ENCODE measurements around the gene DKC1.

Gene DKC1

DNA sequence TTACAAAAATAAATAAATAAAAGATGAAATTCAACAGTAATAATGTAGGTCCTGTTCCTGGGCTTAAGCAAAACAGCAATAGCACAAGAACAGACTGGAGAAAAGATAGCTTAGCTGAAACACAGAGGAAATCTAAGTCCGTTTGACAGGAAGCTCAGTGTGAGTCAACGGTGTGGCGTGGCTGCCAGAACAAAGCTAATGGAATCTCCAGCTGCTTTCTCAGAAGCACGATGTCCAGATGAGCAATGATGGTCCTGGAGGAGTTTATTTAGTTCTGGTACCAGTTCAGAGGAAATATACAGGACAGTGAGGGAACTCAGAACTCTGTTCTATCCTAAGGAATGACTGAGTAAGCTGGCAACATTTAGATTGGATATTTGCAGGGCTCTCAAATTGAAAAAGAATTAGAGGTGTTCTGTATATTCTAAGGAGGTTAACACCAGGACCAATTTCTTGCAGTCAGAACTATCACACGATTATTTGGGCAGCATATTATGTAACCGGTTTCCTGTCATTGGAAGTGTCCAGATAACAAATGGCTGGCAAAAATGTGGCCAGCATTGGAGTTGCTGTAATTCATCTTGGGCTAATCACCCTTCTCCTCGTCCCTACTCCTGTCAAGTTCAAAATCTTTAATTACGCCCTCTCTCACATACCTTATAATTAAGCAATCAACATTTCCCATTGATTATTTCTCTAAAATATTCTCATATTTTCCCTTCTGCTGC is 24.5 kb upstream of the DKC1 start:
- peak; percentile 76 for DNase-seq

DNA sequence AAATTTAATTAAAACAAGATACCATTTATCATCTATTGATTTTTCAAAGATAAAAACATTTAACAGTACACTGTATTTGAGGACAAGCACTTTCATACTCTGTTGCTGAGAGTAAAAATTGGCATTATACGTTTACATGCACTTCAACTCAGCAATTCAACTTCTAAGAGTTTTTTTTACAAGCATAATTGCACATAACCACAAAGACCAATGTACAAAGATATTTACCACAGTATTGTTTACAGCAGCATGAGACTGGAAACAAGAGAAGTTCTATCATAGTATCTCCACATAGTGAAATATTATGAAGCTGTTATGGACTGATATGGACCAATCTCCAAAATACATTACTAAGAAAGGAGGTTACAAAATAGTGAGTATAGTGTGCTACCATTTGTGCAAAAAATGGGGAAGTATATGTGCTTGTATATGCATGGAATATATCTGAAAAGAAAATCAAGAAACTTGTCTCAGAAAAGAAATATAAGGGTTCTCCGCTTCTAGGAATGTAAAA is 22.7 kb upstream of the DKC1 start:
- no peak for DNase-seq

GRCh38 chrX:154742613-154743012 is 20.1 kb upstream of the DKC1 start:
- DNase-seq: no peak

DNA sequence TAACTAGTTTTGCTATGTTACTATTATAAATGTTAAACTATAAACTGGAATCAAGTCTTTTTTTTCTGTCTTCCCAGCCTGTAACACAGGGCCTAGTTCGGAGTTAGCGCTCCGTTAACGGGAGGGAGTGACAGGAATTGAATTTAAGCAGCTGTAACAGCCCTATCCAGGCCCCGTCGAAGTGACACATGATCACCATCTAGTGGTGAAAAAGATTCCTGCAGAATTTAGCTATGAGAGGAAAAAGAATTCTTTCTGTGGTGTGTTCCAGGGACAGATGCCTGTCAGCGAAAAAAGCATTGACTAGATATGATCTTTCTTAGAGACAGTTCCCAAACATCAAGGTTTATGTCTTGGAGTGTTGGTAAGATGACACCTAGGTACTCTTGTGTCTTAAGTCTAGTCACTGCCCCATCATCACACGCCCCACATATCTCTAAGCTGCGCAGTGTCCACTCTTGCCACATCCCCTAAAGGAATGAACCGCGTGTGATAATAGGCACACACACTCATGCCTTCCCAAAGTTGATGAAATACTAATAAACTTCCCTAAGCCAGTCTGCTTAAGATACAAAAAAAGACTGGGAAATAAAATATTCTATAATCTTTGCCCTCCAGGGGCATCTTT is 13.8 kb upstream of the DKC1 start:
- peak; percentile 48 for DNase-seq

DNA sequence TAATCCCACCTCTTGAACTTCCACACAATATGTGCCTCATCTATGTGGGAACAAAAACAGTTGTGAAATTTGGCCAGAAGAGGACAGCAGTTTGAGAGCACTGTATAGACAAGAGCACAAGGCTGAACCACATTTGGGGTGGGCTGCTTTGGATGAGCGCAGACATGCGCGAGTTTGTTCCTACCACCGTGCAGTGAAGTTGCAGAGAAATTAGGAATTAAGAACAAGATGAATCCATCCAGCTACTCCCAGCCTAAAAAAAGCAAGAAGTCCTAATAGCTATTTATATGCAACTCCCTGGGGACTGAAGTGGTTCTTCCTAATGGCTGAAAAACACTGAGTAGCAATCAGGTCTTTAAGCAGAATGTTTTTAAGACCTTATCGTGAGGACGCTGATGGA is 12.8 kb upstream of the DKC1 start:
- no peak for DNase-seq

DNA sequence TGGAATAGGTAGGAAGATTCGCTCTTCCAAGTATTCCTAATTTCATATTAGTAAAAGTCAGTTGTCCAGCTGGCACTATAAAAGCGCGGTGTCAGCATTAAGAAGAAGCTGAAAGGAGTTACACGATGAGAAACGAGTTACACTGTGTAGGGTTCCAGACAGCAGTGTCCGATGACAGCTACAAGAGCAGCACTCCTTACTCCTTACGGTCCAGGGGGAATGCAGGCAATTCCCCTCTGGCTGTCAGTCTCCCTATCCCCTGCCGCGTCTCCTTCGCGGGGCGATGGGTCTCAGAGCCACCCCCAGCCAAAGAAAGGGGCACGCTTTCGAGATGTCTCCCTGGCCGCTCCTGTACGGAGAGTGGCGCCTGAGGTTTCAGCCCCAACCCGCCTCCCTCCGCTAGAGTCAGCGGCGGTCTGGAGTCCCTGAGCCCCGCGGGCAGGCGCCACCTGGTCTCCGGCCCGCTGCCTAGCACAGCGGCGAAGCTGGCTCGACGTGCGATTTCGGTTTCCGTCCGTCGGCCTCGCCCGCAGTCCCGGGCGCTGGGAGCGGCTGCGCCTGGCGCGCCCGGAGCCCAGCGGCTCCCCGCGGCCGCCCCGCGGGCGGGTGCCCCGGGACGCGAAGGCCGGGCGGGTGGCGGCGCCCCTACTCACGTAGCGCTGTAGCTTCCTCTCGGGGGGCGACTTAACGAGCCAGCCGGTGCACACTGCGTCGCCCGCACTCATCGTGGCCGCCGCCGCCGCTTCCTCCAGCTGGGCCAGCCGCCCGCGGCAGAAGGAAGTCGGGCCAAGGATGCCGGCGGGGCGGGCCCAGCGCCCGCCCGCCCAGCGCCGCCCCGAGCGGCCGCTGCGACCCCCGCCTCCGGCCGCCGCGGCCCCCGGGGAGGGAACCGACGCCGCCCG is 12.1 kb upstream of the DKC1 start, which contains the start of gene GAB3:
GAB3 (minus strand) TSS at position 777 of the 902 bp plus-strand sequence; CDS start at position 725, 52 bp downstream.
- DNase-seq: no peak

DNA sequence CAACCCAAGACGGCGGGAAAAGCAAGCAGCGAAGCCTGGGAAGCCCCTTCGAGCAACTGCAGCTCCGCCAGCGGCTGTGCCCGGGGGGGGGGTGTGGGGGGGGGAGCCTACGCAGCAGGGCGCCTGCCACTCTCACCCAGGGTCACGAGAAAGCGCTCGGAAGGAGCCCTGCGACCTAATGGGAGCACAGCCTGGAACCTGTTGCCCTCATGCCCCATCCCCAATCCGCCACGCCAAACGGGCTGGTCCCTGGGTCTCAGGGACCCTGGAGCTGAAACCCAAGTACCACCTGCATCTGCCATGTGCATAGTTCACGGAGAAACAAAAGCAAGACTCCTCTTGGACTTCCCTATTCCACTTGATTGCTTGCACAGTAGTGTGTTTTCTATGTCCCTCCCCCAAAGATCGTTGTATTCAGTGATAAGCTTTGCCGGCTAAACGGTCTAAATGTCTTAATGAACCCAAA is 11.4 kb upstream of the DKC1 start:
- DNase-seq: no peak

DNA sequence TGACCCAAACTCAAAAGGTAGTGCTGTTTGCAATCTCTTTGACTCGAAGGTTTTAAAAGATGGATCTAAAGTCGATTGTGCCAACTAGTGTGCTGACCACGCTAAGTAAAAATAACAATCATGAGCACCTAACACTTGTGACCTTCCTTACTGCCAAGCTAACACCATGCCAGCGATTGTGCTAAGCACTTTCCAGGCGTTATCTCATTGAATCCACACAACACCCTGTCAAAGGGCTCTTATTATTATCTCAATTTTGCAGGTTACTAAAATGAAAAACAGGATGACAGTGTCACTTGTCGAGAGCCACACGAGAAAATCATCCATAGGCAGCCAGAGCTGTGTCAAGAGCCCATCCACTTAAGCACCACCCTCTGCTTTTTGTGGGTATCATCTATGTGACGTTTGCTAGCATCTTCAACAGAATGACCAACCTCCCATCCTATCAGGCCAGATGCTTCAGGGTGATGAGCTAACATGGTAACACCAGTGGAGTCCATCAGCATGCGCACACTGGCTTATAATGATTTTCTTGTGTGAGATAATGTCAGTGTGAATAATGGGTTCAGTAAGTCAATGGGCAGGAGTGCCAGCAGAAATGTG is 10.9 kb upstream of the DKC1 start:
- DNase-seq: no peak

- no peak for DNase-seq
Measured at GRCh38 chrX:154758696-154759095, 4.0 kb upstream of the DKC1 start.

GRCh38 chrX:154761977-154762536 is 607 bp upstream of the DKC1 start:
- DNase-seq: no peak

GRCh38 chrX:154774622-154775021 is 12.0 kb downstream of the DKC1 start:
- no peak for DNase-seq

DNA sequence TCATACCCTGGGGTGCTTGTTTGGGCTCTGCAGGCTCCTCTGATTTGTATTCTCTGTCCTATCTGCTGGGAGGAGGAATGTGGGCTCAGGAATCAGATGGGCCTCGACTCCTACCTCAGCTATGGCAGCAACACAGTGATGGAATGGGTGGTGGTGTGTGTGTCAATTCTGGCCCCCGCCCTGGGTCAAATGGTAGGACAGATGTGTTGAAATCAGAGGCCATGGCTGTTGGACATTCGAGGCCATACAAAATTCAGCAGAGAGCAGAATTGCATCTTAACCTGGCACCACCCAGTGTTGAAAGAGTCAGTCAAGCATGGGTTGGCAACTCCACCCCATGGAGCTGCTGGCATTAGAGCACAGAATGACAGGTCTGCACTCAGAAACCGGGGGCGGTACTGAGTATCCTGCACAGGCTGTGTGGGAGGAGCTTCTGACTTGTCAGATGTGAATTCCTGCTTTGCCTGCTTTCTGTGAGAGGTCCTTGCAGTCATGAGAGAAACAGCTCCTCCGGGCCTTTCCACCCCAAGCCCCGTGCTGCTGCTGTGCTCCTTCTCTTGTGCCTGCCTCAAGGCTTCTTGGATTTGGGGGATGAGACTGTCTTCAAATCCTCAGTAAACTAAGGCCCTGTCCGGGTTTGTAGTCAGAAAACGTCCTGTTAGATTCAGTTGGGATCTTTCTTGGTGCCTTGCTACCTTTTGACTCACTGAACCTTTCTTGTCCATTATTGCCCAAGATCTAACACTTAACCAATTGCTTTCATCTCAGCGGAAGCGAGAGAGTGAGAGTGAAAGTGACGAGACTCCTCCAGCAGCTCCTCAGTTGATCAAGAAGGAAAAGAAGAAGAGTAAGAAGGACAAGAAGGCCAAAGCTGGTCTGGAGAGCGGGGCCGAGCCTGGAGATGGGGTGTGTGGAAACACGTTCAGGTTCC is 13.0 kb downstream of the DKC1 start:
- no peak for DNase-seq

DNA sequence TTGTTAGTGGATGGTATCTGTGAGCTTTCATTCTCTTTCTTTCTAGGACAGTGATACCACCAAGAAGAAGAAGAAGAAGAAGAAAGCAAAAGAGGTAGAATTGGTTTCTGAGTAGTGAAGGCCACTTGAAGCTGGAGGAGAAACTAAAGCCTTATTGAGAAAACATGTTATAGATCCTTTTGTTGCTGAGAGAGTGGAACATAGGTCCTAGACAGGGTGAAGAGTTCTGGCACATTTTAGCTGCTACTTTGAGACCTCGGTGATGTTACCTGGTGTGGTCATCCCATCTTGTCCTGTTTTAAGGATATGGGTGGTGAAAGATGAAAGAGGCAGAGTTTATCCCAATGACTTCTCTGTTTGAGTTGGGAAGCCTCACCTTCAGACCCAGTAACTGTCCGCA is 14.1 kb downstream of the DKC1 start:
- no peak for DNase-seq

DNA sequence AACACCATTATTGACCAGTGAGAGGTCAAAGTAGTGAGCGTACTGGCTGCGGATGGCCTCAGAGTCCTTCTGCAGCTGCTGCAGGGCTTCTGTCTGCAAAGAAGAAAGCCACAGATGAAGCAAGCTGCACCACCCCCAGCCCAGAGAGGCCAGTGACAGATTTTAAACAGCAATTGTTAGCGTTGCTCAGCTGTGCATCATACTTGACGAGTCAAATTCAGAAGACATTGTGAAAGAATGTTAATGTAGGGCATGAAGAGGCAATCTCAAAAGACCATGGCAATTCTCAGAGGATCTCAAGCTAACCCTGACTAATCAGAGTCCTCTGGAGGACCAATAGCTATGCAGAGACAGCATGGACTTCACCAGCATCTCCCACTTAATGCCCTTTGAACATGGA is 16.6 kb downstream of the DKC1 start:
- peak; percentile 53 for DNase-seq

- DNase-seq: no peak
Measured at GRCh38 chrX:154780968-154781367, 18.3 kb downstream of the DKC1 start.

- DNase-seq: no peak
Measured at GRCh38 chrX:154784149-154784995, 21.7 kb downstream of the DKC1 start.

GRCh38 chrX:154785716-154786115 is 23.1 kb downstream of the DKC1 start:
- no peak for DNase-seq

- no peak for DNase-seq
Measured at GRCh38 chrX:154791467-154791866, 28.8 kb downstream of the DKC1 start.

GRCh38 chrX:154791939-154792338 is 29.3 kb downstream of the DKC1 start:
- DNase-seq: no peak

All from fibroblast of skin of abdomen (primary cell).